Fibroblast of mammary gland (primary cell): ENCODE data around the gene DNPH1.

Experiments used
- DNase-seq: peaks from one replicate; pipeline ENCODE4 v3.0.0-alpha.2; 2010; ENCODE audit warnings: low read depth
- H3K4me3 ChIP-seq: 2 replicates; pipeline ENCODE4 v1.5.1; 2011; ENCODE audit warnings: low read depth, mild to moderate bottlenecking, low read length, moderate library complexity; ENCODE audit not compliant: control insufficient read depth
- TF ChIP-seq, protein P1 (sequence below): conservative IDR thresholded peaks from 2 replicates; pipeline ENCODE4 v1.5.1; 2011; ENCODE audit warnings: low read depth, low read length, inconsistent platforms; ENCODE audit not compliant: control insufficient read depth, insufficient read depth

Gene DNPH1

DNA sequence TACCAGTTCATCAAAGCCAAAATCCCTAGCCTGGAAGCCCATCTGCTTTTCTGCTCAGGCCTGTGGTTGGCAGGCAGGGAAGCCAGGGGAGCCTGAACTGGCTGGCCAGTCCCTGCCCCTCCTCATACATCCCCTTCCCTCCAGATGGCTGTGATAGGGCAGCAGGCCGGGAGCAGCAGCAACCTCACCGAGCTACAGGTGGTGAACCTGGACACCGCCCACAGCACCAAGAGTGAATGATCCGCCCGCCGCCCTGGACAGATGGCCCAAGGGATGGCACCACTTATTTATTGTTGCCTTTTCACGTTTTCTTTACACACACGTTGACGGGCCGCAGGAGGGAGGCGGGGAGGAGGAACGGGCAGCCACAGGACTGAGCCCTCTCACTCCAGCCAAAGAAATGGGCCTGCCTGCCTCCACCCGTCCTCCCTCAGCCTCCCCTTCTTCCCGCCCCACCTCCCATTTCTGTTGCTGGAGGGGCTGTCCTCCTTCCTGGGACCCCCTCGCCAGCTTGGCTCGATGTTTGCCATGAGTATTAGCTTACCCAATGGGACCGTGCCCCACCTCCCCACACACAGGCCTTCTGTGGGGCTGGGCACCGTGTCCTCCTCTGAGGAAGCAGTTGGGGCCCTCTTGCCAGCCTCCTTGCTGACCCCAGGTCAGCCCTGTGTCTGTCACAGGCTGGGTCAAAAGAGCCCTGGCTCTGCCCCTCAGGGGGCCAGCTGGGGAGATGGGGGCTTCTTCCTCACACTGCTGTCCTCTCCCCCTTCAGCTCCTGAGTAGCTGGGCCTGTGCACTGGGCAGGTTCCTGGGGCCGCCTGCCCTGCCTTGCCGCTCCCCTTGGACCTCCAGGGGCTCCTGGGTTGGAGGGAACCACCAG is 50.1 kb downstream of the DNPH1 start:
- H3K4me3 ChIP-seq = no peak overlapping the region
- TF ChIP-seq, protein P1, sequence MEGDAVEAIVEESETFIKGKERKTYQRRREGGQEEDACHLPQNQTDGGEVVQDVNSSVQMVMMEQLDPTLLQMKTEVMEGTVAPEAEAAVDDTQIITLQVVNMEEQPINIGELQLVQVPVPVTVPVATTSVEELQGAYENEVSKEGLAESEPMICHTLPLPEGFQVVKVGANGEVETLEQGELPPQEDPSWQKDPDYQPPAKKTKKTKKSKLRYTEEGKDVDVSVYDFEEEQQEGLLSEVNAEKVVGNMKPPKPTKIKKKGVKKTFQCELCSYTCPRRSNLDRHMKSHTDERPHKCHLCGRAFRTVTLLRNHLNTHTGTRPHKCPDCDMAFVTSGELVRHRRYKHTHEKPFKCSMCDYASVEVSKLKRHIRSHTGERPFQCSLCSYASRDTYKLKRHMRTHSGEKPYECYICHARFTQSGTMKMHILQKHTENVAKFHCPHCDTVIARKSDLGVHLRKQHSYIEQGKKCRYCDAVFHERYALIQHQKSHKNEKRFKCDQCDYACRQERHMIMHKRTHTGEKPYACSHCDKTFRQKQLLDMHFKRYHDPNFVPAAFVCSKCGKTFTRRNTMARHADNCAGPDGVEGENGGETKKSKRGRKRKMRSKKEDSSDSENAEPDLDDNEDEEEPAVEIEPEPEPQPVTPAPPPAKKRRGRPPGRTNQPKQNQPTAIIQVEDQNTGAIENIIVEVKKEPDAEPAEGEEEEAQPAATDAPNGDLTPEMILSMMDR = no peak
- no peak for DNase-seq

DNA sequence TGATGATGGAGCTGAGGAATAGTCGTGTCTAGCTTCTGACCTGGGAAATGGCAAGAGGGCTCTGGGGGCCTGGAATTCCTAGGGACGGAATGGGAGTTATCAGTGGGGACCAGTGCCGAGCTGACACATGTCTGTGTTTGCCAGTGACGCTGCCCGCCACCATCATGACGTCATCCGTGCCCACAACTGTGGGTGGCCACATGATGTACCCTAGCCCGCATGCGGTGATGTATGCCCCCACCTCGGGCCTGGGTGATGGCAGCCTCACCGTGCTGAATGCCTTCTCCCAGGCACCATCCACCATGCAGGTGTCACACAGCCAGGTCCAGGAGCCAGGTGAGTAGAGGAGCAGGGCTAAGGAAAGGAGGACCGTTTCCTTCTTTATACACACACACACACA is 51.1 kb downstream of the DNPH1 start:
- no peak for DNase-seq
- TF ChIP-seq, protein P1 = no peak

DNA sequence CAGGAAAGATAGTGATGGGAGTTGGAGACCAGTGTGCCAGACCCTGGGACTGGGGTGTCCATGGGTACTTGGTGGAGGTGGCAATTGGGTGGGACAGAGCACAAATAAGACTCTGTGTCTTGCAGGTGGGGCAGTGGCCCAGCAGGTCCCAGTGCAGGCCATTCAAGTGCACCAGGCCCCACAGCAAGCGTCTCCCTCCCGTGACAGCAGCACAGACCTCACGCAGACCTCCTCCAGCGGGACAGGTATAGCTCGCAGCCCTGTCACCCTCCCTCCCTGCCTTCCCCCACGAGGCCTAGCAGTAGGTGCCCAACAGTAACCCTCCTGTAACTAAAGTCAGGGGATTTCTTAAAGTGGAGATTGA is 52.9 kb downstream of the DNPH1 start:
- TF ChIP-seq, protein P1 = no peak
- no peak overlapping the region for H3K4me3 ChIP-seq
- no peak for DNase-seq

More for the DNA sequence above, 51.1 kb downstream of the DNPH1 start:
- no peak overlapping the region for H3K4me3 ChIP-seq

DNA sequence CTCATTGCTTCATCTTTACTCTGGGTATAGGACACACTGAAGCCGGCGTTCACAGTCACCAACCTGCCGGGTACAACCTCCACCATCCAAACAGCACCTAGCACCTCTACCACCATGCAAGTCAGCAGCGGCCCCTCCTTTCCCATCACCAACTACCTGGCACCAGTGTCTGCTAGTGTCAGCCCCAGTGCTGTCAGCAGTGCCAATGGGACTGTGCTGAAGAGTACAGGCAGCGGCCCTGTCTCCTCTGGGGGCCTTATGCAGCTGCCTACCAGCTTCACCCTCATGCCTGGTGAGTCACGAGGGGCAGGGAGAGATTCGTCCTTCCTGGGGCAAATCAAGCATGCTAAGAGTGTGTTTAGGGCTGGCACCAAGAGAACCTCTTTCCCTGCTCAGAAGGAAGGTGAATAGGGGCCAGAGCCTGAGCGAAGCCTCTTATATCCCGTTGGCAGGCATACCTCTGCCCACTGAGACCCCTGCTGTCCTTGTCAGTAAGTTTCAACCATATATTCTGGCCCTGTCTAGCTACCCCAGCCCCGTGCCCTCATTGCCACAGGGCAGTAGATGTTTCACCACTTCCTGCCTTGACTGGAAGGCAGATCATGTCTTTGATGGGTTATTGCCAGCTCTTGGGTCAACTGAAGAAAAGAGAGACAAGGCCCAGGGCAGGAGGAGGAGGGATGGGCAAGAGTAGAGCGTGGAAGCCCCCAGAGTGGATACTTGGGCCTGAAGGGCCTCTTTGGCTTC is 53.4 kb downstream of the DNPH1 start:
- no peak for DNase-seq
- H3K4me3 ChIP-seq = no peak overlapping the region
- TF ChIP-seq, protein P1 = no peak
